Sigmoid colon (tissue), 7 donors: ENCODE data around the gene E2F3. TPM values are rescaled to one million over a fixed set of nuclear protein-coding genes. Genes with fewer than 3 reads are reported as not detected.

Source experiments
- DNase-seq: peaks from one replicate; pipeline ENCODE4 v3.0.0-alpha.2; 2019
- H3K27ac ChIP-seq, 4 donors: fragments of 200-600 bp; sonication (generic); one replicate each; pipeline ENCODE4 v1.5.1; 2016 to 2019; ENCODE audit warnings: mild to moderate bottlenecking in 1 of 4
- H3K27me3 ChIP-seq, 3 donors: fragments of 200-600 bp; sonication (generic); one replicate each; pipeline ENCODE4 v1.5.1; 2019; ENCODE audit warnings: mild to moderate bottlenecking in 1 of 3
- H3K36me3 ChIP-seq, 4 donors: fragments of 200-600 bp; sonication (generic); one replicate each; pipeline ENCODE4 v1.5.1; 2016 to 2019
- H3K4me1 ChIP-seq, 4 donors: fragments of 200-600 bp; sonication (generic); one replicate each; pipeline ENCODE4 v1.5.1; 2017 to 2019
- H3K4me3 ChIP-seq, 4 donors: fragments of 200-600 bp; sonication (generic); one replicate each; pipeline ENCODE4 v1.5.1; 2017 to 2019; ENCODE audit warnings: mild to moderate bottlenecking in 2 of 4, moderate library complexity in 1 of 4
- H3K9me3 ChIP-seq, 4 donors: fragments of 200-600 bp in 3 of 4; sonication (generic) in 3 of 4; one replicate each; pipeline versions ENCODE4 v1.5.1 to v1.6.1; 2013 to 2019
- CTCF ChIP-seq, 4 experiments: fragments of 450-650 bp in 3 of 4; fragments of 200-600 bp in 1 of 4; IDR thresholded peaks; one replicate each; pipeline ENCODE4 v1.5.1; 2016 to 2019; ENCODE audit warnings: antibody characterized with exemption in 4 of 4, mild to moderate bottlenecking in 3 of 4, moderate library complexity in 2 of 4
- EP300 ChIP-seq, 4 donors: sonication (generic); formaldehyde crosslinking; IDR thresholded peaks; one replicate each; pipeline ENCODE4 v1.6.1; 2017; ENCODE audit warnings: antibody characterized with exemption in 4 of 4
- POLR2A ChIP-seq, 2 donors: fragments of 450-650 bp; IDR thresholded peaks; one replicate each; pipeline ENCODE4 v1.6.1; 2016; ENCODE audit warnings: antibody characterized with exemption in 2 of 2, mild to moderate bottlenecking in 2 of 2, moderate library complexity in 2 of 2
- POLR2AphosphoS5 ChIP-seq, 4 donors: sonication (generic); formaldehyde crosslinking; IDR thresholded peaks; one replicate each; pipeline ENCODE4 v1.6.1; 2017; ENCODE audit warnings: antibody characterized with exemption in 4 of 4
- WGBS, 2 donors: extraction: QIAGEN DNeasy Blood & Tissue Kit; methylation state at CpG; one replicate each; pipeline ENCODE4 v1.1.7; 2013; 5-methylcytosine and 5-hydroxymethylcytosine counted together
- intact Hi-C: fragments of 100-400 bp; cut with DNase I; formaldehyde crosslinking; loops from one replicate; pipeline ENCODE4 v1.15.1; 2023
- polyA plus RNA-seq, 3 donors: library from polyadenylated mRNA; stranded (reverse); fragments of 200-250 nt; gene quantifications; one replicate each; pipeline ENCODE4 v1.2.3, GENCODE V29; 2013
- total RNA-seq, 4 donors: library from RNA; depleted of rRNA; stranded (reverse); fragments of >200 nt; gene quantifications; one replicate each; pipeline ENCODE4 v1.1.0, GENCODE V29; 2016
- donor health status: healthy with polysubstance abuse.
- donor health status: Bipolar disorder and iron deficiency.
- donor health status: healthy.

Gene E2F3
- total and polyA plus RNA-seq, 7 donors = 2.5 to 6.9 (median 3.0) TPM

GRCh38 chr6:20441236-20441635 is 39.6 kb downstream of the E2F3 start:
- 96 to 99% methylated on average over 1 of the region's 1 CpG for WGBS, 2 donors

GRCh38 chr6:20441921-20442320 is 40.2 kb downstream of the E2F3 start:
- peaks cover 0 to 5% (median under 1%) of the 10 kb centered on the region in 4 donors for H3K4me1 ChIP-seq
- no peaks in the 10 kb centered on the region for H3K36me3 ChIP-seq
- H3K27ac ChIP-seq = no peak overlapping the region
- H3K4me3 ChIP-seq = no peak overlapping the region
- intact Hi-C loops = no loop called here
- H3K9me3 ChIP-seq = no peaks in the 10 kb centered on the region
- WGBS, 2 donors = 84 to 91% methylated on average over 7 of the region's 7 CpGs
- H3K27me3 ChIP-seq = no peaks in the 10 kb centered on the region
- no peak for DNase-seq
- TF ChIP-seq CTCF (IDR thresholded peaks at IDR 0.05) = no peak
- TF ChIP-seq POLR2A (IDR thresholded peaks at IDR 0.05) = no peak
- TF ChIP-seq POLR2AphosphoS5 (IDR thresholded peaks at IDR 0.05) = no peak
- TF ChIP-seq EP300 (IDR thresholded peaks at IDR 0.05) = no peak

More at GRCh38 chr6:20441236-20441635, 39.6 kb downstream of the E2F3 start:
- Histone ChIP-seq H3K36me3 (no peaks in the 10 kb centered on the region), H3K9me3 (no peaks in the 10 kb centered on the region), H3K4me3 (no peak overlapping the region), H3K27ac (no peak overlapping the region), H3K27me3 (no peaks in the 10 kb centered on the region), H3K4me1 (peaks cover 0 to 5% (median 0%) of the 10 kb centered on the region in 4 donors)
- no peak for TF ChIP-seq POLR2AphosphoS5 (IDR thresholded peaks at IDR 0.05)
- TF ChIP-seq POLR2A (IDR thresholded peaks at IDR 0.05) = no peak
- TF ChIP-seq CTCF (IDR thresholded peaks at IDR 0.05) = no peak
- no peak for TF ChIP-seq EP300 (IDR thresholded peaks at IDR 0.05)
- DNase-seq = no peak
- intact Hi-C loops = no loop called here

GRCh38 chr6:20444786-20445271 is 43.1 kb downstream of the E2F3 start:
- WGBS, 2 donors = 78 to 91% methylated on average over 5 of the region's 5 CpGs
- intact Hi-C loops = no loop called here
- H3K27ac ChIP-seq = no peak overlapping the region
- H3K9me3 ChIP-seq = no peaks in the 10 kb centered on the region
- no peaks in the 10 kb centered on the region for H3K36me3 ChIP-seq
- DNase-seq = no peak
- TF ChIP-seq CTCF (IDR thresholded peaks at IDR 0.05) (no peak), POLR2A (IDR thresholded peaks at IDR 0.05) (no peak), EP300 (IDR thresholded peaks at IDR 0.05) (no peak), POLR2AphosphoS5 (IDR thresholded peaks at IDR 0.05) (no peak)
- H3K27me3 ChIP-seq = no peaks in the 10 kb centered on the region
- peaks cover 0 to 13% (median 3%) of the 10 kb centered on the region in 4 donors for H3K4me1 ChIP-seq
- no peak overlapping the region for H3K4me3 ChIP-seq

GRCh38 chr6:20447157-20447556 is 45.5 kb downstream of the E2F3 start:
- H3K4me1 ChIP-seq = peaks cover 0 to 8% (median 3%) of the 10 kb centered on the region in 4 donors
- no peak for DNase-seq
- no peaks in the 10 kb centered on the region for H3K27me3 ChIP-seq
- intact Hi-C loops = no loop called here
- peaks cover 0 to 3% (median 0%) of the 10 kb centered on the region in 4 donors for H3K9me3 ChIP-seq
- WGBS, 2 donors = 59 to 77% methylated on average over 3 of the region's 3 CpGs
- no peaks in the 10 kb centered on the region for H3K36me3 ChIP-seq
- no peak for TF ChIP-seq CTCF (IDR thresholded peaks at IDR 0.05)
- TF ChIP-seq POLR2AphosphoS5 (IDR thresholded peaks at IDR 0.05) = no peak
- no peak for TF ChIP-seq EP300 (IDR thresholded peaks at IDR 0.05)
- TF ChIP-seq POLR2A (IDR thresholded peaks at IDR 0.05) = no peak
- no peak overlapping the region for H3K4me3 ChIP-seq
- H3K27ac ChIP-seq = no peak overlapping the region
